HG03432 (cell line): Measurements from ENCODE around the gene ATP6V1B1.

Experiments used
- ATAC-seq: cut with Tn5 transposase; IDR thresholded peaks from one replicate; pipeline ENCODE4 v1.9.1; 2021; ENCODE audit warnings: mild to moderate bottlenecking, moderate library complexity; ENCODE audit not compliant: unreplicated experiment

ATP6V1B1 gene

GRCh38 chr2:70935468-70936164, at the start of gene ATP6V1B1:
Gene ATP6V1B1, plus strand, starts transcription at chr2:70935900. Its CDS starts 55 bp downstream, at chr2:70935955.
- no peak for ATAC-seq

GRCh38 chr2:70886541-70886987, 49.1 kb upstream of the ATP6V1B1 start:
- ATAC-seq = no peak

GRCh38 chr2:70887208-70887549, 48.5 kb upstream of the ATP6V1B1 start:
- no peak for ATAC-seq

- ATAC-seq = no peak
Measured at GRCh38 chr2:70887550-70888246, 48.0 kb upstream of the ATP6V1B1 start.

GRCh38 chr2:70888366-70888922, 47.3 kb upstream of the ATP6V1B1 start:
- no peak for ATAC-seq

- no peak for ATAC-seq
Measured at GRCh38 chr2:70888923-70889715, 46.6 kb upstream of the ATP6V1B1 start.

- ATAC-seq = no peak
Measured at GRCh38 chr2:70889716-70890037, 46.0 kb upstream of the ATP6V1B1 start.

GRCh38 chr2:70890469-70891065, 45.1 kb upstream of the ATP6V1B1 start:
- ATAC-seq = no peak

- ATAC-seq = no peak
Measured at GRCh38 chr2:70891572-70892357, 43.9 kb upstream of the ATP6V1B1 start.

GRCh38 chr2:70892750-70893149, 43.0 kb upstream of the ATP6V1B1 start:
- no peak for ATAC-seq

GRCh38 chr2:70893186-70893585, 42.5 kb upstream of the ATP6V1B1 start:
- no peak for ATAC-seq

- no peak for ATAC-seq
Measured at GRCh38 chr2:70894765-70895164, 40.9 kb upstream of the ATP6V1B1 start.

- ATAC-seq = no peak
Measured at GRCh38 chr2:70895249-70895648, 40.5 kb upstream of the ATP6V1B1 start.

- no peak for ATAC-seq
Measured at GRCh38 chr2:70895998-70896764, 39.5 kb upstream of the ATP6V1B1 start.

- ATAC-seq = no peak
Measured at GRCh38 chr2:70896765-70897202, 38.9 kb upstream of the ATP6V1B1 start.

- no peak for ATAC-seq
Measured at GRCh38 chr2:70897203-70897976, 38.3 kb upstream of the ATP6V1B1 start.

GRCh38 chr2:70897977-70898226, 37.8 kb upstream of the ATP6V1B1 start:
- no peak for ATAC-seq

GRCh38 chr2:70898363-70899240, 37.1 kb upstream of the ATP6V1B1 start:
- no peak for ATAC-seq
